Iris pigment epithelial cell (primary cell): ENCODE results near the gene LMF1.
"Not testable (repeated sequence)": the region's sequence is repeated elsewhere in the genome, so short reads cannot be mapped to it uniquely, and the experiment has no call there.

Experiments
- DNase-seq: peaks from one replicate; pipeline ENCODE4 v3.0.0-alpha.2; 2011; ENCODE audit warnings: low read depth

Gene LMF1

DNA sequence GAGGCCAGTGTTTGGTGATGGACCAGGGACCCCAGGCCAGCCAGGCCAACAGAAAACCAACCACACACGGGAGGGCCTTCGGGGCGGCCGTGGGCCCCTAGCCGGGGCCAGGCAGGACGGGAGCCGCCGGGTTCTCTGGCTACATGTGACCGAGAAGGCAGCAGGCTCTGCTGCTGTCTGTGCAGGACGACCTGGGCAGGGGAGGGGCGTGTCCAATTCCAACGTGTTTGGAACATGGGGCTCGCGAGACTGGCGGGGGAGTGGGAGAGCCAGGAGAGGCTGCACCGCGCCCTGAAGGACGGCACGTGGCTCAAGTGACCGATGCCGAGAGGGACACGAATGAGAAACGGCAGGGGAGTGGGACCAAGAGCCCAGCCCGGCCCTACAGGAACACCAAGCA lies 75.4 kb downstream of the LMF1 start:
- DNase-seq, result no peak

DNA sequence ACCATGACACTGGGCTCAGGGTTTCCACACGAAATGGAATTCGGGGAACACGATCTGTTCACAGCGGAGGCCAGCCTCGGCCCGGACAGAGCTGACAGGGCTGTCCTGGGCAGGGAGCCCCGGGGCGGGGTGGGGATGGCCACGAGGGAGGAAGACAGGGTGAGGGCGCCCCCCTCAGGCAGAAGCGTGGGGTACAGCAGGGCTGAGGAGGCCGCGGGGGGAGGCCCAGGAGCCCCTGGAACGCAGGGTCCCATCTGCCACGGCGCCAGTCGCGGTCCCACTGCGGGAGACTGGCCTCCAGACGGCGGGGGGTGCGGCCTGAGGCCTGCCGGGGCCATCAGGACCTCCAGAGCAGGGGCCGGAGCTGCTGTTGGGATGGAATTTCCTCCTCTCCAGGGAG lies 75.9 kb downstream of the LMF1 start:
- no peak for DNase-seq

DNA sequence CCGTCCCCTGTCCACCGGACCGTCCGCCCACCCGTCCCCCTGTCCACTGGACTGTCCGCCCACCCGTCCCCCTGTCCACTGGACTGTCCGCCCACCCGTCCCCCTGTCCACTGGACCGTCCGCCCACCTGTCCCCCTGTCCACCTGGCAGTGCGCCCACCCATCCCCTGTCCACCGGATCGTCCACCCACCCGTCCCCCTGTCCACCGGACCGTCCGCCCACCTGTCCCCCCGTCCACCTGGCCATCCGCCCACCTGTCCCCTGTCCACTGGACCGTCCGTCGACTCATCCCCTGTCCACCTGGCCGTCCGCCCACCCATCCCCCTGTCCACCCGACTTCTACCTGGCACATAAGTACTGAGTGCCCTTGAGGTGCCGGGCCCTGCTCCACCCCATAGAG lies 76.6 kb downstream of the LMF1 start:
- no peak for DNase-seq

DNA sequence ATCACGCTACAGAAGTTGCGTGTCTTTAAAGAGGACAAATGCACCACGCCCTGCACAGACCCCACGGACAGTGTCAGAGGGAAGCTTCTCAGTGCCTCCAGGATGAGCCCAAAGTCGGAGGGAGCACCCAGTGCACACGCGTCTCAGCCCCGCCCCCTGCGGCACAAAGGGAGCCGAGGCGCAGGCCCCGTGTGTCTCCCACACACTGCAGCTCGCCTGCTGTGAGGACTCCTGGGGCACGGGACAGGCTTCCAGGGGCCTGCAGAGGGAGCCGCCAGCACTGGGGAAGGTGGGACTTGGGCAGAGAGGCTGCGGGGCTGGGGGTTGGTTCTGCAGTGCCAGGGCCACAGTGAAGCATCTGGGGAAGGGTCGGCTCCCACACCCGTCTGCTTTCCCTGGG lies 77.4 kb downstream of the LMF1 start:
- no peak for DNase-seq

DNA sequence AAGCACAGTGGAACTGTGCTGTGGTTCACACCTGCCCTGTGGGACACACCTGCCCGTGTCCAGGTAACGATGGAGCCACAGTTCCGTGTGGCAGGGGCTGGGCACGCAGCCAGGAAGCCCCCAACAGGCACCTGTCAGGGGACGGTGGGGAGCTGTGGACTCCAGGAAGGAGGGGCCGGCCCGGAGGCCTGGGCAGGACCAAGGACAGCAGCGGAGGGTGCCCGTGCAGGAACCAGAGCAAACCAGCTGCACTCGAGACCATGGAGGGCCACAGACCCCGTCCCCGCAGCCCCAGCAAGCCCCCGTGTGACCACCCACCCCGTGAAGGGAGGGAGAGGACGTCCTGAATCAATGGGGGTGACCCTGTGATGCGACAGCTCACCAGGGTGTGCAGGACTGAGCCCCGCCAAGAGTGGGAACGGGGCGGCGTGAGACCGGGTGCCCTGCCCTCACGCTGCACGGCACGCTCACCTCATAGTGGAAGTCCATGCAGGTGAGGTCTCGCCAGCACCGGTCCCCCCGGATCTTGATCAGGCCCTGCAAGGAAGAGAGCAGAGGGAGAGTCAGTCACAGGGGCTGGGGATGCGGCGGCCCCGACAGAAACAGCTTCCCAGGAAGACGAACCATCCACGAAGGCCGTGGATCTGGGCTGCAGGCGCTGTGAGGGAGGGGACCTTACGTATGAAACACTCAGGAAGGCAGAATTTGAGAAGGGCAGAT lies 78.1 kb downstream of the LMF1 start:
- no peak for DNase-seq

DNA sequence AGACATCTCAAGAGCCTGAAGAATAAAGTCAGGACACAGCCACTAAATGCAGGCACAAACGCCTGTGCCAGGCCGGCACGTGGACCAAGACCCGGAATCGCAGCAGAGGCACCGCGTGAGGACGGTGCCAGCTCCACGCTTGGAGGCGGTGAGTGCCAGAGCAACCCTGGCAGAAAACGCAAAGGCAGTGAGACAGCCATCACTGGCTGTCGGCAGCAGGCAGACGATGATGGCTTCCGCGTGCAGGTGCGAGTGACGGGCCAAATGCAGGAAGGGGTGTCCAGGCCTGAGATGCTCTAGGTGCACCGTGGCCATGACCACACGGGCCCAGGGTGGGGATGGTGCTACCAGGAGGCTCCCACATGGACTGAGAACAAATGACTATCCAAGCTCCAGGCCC lies 78.8 kb downstream of the LMF1 start:
- DNase-seq, result no peak

DNA sequence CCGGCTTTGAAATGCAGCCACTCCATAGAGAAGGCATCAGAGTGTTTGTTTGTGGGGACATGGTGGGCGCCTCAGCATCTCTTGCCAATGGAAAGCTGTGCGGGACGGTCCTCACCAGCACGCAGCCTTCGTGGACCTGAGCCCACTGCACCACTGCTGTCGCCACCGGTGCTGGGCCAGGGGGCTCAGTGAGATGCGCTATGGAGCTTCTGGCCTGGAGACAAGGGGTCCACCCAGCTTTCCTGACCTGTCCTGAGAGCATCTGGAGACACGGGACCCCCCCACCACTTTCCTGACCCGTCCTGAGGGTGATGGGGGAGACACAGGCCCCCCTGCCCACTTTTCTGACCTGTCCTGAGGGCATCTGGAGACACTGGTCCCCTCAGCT lies 79.4 kb downstream of the LMF1 start:
- DNase-seq, result no peak

DNA sequence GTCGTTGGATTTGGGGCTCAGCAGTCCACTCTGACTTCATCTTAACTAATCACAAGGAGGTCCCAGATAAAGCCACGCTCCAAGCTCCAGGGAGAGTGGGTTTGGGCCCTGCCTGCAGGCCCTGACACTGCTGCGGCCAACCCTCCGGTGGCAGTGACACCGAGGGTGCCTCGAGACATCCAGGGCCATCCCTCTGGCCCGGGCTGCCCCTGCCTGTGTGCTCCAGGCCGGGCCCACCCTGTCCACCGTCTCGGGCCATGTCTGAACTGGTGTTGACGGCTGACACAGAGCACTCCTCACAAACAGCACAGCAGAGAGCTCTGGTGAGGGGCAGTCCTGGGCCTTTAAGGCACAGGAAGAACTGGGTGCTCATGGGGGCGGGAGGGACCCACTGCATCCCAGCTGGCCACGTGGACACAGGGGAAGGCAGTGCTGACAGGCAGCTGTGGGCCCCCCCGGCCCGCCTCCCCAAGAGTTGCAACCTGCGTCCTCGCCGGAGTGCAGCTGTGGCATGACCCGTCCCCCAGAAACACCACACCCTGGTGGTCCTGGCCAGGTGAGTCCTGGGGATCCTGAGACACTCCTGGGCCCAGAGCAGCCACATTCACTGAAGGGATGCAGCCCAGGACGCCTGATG lies 80.0 kb downstream of the LMF1 start:
- DNase-seq, result no peak

DNA sequence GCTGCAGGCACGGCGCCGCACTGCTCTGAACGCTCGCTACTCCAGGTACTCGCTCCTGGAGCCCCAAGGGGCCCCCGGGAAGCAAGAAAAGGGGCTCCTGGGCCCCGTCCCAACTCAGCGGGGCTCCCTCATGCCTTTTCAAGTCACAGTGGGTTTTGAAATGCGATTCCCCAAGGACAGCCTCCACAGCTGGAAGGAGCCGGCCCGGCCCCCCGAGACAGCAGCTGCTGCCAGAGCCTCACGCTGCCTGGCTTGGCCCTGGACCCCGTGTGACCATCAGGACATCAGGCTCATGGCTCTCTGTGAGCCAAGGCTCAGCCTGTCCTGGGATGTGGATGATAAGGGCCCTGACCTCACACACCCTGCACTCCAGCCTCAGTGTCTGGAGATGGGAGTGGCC lies 80.6 kb downstream of the LMF1 start:
- DNase-seq, result no peak

DNA sequence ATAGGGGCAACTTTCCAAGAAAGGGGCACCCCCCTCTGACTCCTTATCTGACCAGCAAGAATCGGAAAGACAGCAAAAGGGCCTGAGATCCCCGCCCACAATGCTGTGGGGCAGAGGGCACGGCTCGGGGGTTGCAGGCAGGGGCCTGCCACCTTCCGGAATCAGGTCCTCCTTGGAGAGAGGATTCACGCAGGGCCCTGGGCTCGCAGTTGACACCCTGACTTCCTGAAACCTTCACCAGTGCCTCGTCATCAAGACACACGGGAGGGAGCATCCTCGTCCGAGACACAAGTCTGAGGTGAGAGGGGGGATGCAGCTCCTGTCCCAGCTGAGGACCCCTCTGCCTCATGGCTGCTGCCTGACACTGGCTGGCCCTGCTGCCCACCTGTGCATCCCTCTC lies 81.2 kb downstream of the LMF1 start:
- DNase-seq, result no peak

DNA sequence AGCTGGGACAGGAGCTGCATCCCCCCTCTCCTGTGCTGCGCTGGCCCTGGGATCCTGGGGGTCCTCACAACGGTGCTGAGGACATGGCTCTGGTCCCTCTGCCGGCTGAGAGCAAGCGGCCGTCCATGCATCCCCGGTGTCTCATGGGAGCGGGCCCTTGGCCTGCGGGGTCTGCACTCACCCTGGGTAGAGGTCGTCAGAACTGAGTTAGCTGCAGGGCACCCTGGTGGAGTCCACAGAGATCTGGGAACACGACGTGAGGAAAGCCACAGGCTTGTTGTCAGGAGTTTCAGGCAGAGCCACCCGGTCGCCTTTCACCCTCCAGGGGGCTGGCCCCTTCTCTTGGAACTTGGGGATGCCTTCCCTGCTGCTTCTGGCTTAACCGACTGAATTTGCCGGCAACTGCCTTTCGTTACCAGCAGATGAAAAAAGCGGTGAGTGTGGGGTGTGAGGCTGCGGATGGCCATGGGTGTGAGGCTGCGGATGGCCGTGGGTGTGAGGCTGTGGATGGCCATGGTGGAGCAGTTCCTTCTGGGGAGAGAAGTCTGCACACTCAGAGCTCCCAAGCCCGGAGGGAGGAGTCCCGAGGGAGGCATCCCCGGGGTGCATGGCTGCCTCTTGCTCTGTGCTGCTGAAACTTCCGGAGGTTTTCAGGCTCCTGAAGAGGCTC lies 81.7 kb downstream of the LMF1 start:
- no peak for DNase-seq

DNA sequence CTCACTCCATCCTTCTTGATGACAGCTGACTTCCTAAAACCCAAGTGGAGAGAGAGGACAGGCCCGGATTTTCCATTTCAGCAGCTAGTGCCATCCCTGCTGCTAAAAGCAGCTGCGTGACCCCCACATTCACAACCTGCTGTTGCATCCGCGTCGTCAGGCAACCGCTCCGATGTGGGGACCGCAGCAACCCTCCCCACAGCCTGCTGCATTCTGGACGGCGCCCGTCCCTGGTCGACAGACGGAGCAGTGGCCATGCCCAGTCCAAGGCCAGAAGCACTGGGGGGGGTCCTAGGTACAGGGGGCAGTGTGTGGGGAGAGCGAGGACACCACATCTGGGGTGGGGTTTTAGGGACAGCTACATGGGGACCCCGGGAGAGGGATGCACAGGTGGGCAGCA lies 82.3 kb downstream of the LMF1 start:
- not testable (repeated sequence) for DNase-seq

DNA sequence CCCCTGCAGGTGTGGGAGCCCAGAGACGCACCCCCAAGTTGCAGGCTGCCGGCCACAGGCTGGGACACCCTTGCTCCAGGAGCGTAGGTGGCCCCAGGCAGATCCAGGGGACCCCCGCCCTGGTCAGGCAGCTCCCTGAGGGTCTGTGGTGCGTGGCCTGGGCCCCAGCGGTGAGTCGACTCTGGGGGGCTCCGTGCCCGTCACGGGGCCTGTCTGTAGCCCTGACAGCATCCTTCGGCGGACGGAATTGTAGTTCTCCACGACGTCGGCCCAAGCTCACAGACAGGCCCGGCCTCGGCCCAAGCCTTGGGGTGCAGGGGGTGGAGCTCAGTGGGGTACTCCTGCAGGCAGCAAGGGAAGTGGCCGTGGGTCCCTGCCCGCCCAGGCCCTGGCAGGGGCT lies 82.9 kb downstream of the LMF1 start:
- DNase-seq, result no peak

DNA sequence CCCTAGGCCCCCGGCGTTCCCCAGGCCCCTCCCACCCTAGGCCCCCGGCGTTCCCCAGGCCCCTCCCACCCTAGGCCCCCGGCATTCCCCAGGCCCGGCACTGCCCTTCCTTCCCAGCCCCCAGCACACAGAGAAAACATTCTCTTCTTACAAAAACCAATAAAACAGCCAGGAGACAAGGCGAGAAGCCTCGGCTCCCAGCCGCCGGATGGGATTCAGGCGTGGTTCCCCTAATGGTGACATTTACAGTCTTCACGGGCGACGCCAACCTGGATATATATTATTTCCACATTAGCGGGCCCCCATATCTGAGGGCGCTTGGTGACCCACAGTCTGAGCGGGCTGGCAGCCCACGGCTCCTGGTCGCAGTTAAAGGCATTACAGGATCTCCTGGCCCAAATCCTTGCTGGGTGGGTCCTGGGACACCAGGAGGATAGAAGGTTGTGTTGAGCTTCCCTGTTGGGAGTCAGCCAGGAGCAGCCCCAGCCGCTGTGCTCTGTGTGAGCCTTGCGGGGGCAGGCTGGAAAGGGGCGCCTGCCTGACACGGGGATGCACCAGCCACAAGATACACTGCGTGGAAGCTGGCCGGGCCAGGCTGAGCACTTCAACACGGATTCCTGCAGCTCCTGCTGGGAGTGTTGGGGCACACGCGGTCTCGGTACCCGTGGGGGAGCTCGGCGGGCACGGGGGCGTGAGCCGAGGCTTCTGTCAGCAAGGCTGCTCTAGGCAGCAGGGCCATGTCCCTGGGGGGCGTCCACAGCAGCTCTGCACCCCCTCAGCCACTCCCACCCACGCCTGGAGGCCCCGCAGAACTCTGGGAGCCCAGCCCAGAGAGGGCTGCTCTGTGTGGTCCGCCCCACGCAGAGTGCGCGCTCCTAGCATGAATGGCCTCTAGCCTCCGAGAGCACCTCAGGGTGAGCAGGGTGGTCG lies 83.7 kb downstream of the LMF1 start:
- DNase-seq, result no peak

DNA sequence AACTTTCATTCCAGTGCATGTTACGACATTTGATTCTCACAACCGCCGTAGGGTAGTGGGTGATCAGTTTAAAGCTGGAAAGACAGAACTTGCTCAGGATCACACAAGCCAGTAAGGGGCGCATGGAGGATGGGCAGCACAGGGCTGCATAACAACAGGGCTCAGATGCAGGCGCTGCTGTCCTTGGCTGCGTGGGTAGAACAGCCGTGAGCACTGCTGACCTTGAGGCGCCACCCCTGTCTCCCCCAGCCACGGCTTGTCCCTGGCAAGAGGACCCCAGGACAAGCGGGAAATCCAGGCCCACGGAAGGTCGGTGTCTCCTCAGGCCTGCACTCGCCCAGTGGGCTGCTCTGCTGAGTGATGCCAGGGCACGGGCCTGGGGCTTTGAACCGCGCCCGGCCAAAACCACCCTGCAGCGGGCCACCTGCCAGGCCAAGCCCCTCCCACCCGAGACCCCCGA lies 84.7 kb downstream of the LMF1 start:
- no peak for DNase-seq

DNA sequence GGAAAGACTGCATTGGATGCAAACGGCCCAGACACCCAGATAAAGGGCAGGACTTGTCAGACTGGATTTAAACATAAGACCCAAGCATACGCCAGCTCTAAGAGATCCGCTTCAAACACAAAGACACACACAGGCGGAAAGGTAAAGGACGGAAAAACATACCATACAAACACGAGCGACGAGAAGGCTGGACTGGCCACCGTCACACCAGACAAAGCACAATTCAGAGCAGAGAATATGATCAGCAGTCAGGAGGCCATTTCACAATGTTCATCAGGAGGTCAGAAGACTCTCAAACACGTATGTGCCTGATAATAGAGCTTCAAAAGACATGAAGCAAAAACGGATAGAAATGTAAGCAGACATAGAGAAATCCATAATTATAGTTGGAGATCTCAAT lies 85.4 kb downstream of the LMF1 start:
- no peak for DNase-seq

DNA sequence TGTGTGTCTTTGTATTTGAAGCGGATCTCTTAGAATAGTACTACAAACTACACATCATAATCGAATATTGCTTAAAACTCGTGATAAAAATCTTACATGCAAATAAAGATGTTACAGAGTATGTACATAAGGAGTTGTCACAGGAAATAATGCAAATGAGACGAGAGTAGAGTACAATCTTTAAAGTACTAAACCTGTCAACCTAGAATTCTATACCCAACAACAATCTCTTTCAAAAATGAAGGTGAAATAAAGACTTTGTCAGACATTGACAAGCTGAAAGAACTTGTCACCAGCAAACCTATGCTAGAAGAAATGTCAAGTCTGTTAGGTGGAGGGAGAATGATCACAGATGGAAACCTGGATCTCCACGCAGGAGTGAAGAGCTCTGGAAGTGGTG lies 86.6 kb downstream of the LMF1 start:
- DNase-seq, result no peak

DNA sequence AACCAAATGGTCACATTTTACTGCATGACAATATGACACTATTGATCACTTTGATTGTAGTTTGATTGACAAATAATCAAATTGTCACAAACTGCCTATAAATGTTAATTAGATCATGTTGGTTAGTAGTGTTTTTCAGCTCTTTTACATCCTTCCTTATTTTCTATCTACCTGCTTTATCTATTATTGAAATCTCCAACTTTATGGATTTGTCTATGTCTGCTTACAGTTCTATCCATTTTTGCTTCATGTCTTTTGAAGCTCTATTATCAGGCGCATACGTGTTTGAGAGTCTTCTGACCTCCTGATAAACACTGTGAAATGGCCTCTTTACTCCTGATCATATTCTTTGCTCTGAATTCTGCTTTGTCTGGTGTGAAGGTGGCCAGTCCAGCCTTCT lies 87.0 kb downstream of the LMF1 start:
- no peak for DNase-seq

DNA sequence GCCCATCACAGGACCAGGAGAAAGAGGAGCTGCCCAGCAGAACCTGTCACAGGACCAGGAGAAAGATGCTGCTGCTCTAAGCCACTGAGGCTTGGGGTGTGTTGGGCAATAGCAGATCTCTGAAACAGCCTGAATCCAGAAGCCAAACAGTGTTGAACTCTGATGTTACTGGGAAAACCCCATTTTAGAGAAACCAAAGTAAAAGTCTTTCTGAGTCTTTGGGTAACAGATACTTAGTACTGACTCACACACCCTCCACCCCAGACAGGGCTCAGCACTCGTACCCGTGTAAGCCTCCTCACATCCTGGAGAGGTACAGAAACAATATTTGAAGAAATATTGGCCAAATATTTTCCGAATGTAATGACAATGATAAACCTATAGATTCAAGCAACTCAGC lies 87.4 kb downstream of the LMF1 start:
- DNase-seq, result no peak

DNA sequence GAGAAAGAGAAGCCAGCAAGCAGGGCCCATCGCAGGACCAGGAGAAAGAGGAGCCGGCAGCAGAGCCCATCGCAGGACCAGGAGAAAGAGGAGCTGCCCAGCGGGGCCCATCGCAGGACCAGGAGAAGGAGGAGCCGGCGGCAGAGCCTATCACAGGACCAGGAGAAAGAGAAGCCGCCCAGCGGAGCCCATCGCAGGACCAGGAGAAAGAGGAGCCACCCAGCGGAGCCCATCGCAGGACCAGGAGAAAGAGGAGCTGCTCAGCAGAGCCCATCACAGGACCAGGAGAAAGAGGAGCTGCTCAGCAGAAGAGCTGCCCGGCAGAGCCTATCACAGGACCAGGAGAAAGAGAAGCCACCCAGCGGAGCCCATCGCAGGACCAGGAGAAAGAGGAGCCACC lies 88.1 kb downstream of the LMF1 start:
- DNase-seq, result not testable (repeated sequence)

DNA sequence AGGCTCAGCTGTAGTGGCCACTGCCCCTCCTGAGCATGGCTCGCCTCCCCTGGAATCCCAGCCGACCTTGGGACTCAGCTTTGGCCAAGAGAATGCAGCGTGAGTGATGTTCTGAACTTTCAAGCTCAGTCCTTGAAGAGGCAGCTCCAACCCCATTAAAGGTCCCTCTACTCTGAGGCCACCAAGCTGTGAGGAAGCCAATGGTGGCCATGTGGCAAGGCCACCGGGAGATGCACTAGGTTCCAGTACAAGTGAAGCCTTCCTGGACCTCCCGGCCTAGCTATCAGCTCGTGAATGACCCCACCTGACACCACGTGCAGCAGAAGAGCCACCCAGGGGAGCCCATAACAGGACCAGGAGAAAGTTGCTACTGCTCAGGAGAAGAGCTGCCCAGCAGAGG lies 88.5 kb downstream of the LMF1 start:
- no peak for DNase-seq
